PC-9 (cell line): ENCODE results near the gene CHMP1B.

Experiments used
- CTCF ChIP-seq: fragments of 200-600 bp; sonication (generic); conservative IDR thresholded peaks from 2 replicates; pipeline ENCODE4 v1.6.1; 2017; ENCODE audit warnings: mixed run types, antibody characterized with exemption, mild to moderate bottlenecking, moderate library complexity
- EZH2 ChIP-seq: fragments of 200-600 bp; sonication (generic); IDR thresholded peaks from 2 replicates; pipeline ENCODE4 v1.8.0; 2017; ENCODE audit warnings: antibody characterized with exemption, low read depth

DNA sequence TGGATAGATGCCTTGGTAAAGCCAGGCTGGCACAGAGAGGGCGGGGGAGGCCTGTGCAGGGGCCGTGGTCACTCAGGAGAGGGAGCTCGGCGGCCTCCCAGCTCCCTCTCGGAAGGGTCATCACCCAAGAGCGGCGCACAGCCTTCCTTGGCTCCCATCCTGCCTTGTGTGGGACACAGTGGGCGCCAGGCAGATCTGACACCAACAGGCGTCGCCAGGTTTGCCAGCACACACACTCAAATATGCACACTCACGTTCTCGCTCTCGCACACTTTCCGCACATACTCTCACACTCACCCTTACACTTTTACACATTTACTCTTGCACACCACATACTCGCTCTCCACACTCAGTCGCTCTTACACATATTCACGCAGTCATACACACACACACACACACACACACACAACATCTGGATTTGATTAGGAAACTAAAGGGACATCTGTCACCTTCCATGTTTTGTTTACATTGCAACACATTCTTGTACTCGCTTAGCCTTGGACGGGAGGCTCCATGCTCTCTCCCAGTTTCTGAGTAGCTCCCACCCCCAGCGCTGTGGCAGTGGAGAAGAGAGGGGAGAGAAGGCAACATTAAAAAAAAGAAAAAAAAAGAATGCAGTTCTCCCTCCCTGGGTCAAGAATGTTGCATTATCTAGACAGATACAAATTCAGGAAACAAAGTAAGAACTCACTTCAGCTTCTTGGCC is 10.5 kb downstream of the CHMP1B start:
- TF ChIP-seq CTCF (no peak), EZH2 (no peak)
